Muscle of leg (tissue), 11 donors: ENCODE results near the gene UST. TPM values are rescaled to one million over a fixed set of nuclear protein-coding genes. Genes with fewer than 3 reads are reported as not detected.
"Not testable (repeated sequence)": the region's sequence is repeated elsewhere in the genome, so short reads cannot be mapped to it uniquely, and the experiment has no call there.

Experiments used
- DNase-seq: peaks from one replicate; pipeline ENCODE4 v3.0.0; 2013
- H3K27ac ChIP-seq: one replicate; pipeline ENCODE4 v1.5.1; 2013; ENCODE audit warnings: mild to moderate bottlenecking, low read length, control low read depth
- H3K27me3 ChIP-seq: one replicate; pipeline ENCODE4 v1.6.1; 2013; ENCODE audit warnings: low read length; ENCODE audit not compliant: control insufficient read depth, insufficient read depth
- H3K36me3 ChIP-seq: one replicate; pipeline ENCODE4 v1.6.1; 2013; ENCODE audit warnings: low read length; ENCODE audit not compliant: control insufficient read depth, insufficient read depth
- H3K4me1 ChIP-seq: one replicate; pipeline ENCODE4 v1.6.1; 2013; ENCODE audit warnings: low read length; ENCODE audit not compliant: control insufficient read depth, insufficient read depth
- H3K4me3 ChIP-seq: one replicate; pipeline ENCODE4 v1.5.1; 2013; ENCODE audit warnings: low read length, control low read depth
- H3K9me3 ChIP-seq: replicated peaks from 2 replicates; pipeline ENCODE4 v1.6.1; 2013; ENCODE audit warnings: low read depth, low read length; ENCODE audit not compliant: control insufficient read depth
- WGBS: methylation state at CpG from one replicate; pipeline ENCODE4 v1.1.5; 2013; ENCODE audit warnings: missing lambda C conversion rate; ENCODE audit not compliant: insufficient coverage; 5-methylcytosine and 5-hydroxymethylcytosine counted together
- polyA plus RNA-seq, 8 donors: library from polyadenylated mRNA; unstranded; fragments of 120-200 nt; gene quantifications; one replicate each; pipeline versions ENCODE4 v1.2.1 to v1.2.3, GENCODE V29; 2013; ENCODE audit warnings: inconsistent platforms in 1 of 8, low replicate concordance in 1 of 8; ENCODE audit not compliant: insufficient read length in 8 of 8, insufficient read depth in 1 of 8
- total RNA-seq: library from RNA; stranded (reverse); fragments of 120-200 nt; gene quantifications from one replicate; pipeline ENCODE4 v1.2.4, GENCODE V29; 2013

The UST gene
- total and polyA plus RNA-seq, 9 donors, result 5.0 to 15.6 (median 9.3) TPM

GRCh38 chr6:148857798-148858390, 111.1 kb downstream of the UST start:
- H3K9me3 ChIP-seq, result no peaks in the 10 kb centered on the region
- H3K4me3 ChIP-seq, result no peak overlapping the region
- no peak overlapping the region for H3K27ac ChIP-seq
- no peaks in the 10 kb centered on the region for H3K36me3 ChIP-seq
- H3K27me3 ChIP-seq, result no peaks in the 10 kb centered on the region
- no peaks in the 10 kb centered on the region for H3K4me1 ChIP-seq
- no CpG with 5 or more reads among the region's 3 CpGs for WGBS
- DNase-seq, result no peak

GRCh38 chr6:148864132-148864531, 117.3 kb downstream of the UST start:
- H3K27ac ChIP-seq, H3K4me3 ChIP-seq, H3K9me3 ChIP-seq, H3K36me3 ChIP-seq, H3K4me1 ChIP-seq, H3K27me3 ChIP-seq, DNase-seq: not testable (repeated sequence)
- WGBS, result 89% methylated on average over 12 of the region's 16 CpGs

- Histone ChIP-seq H3K4me1 (no peaks in the 10 kb centered on the region), H3K36me3 (no peaks in the 10 kb centered on the region), H3K27ac (no peak overlapping the region), H3K9me3 (no peaks in the 10 kb centered on the region), H3K27me3 (no peaks in the 10 kb centered on the region), H3K4me3 (no peak overlapping the region)
- 40% methylated on average over 3 of the region's 5 CpGs for WGBS
- no peak for DNase-seq
These were observed 118.1 kb downstream of the UST start for GRCh38 chr6:148864941-148865340.

GRCh38 chr6:148866657-148867268, 119.9 kb downstream of the UST start:
- H3K4me1 ChIP-seq, result no peaks in the 10 kb centered on the region
- H3K27me3 ChIP-seq, result no peaks in the 10 kb centered on the region
- H3K27ac ChIP-seq, result no peak overlapping the region
- no peak for DNase-seq
- H3K9me3 ChIP-seq, result no peaks in the 10 kb centered on the region
- H3K4me3 ChIP-seq, result no peak overlapping the region
- H3K36me3 ChIP-seq, result no peaks in the 10 kb centered on the region
- WGBS, result 67% methylated on average over 3 of the region's 5 CpGs

- H3K4me3 ChIP-seq, result no peak overlapping the region
- DNase-seq, result no peak
- no peaks in the 10 kb centered on the region for H3K27me3 ChIP-seq
- peak overlapping the region; percentile 42 for H3K27ac ChIP-seq
- no peaks in the 10 kb centered on the region for H3K9me3 ChIP-seq
- H3K4me1 ChIP-seq, result no peaks in the 10 kb centered on the region
- no peaks in the 10 kb centered on the region for H3K36me3 ChIP-seq
These were observed 121.0 kb downstream of the UST start for GRCh38 chr6:148867862-148868261.

- H3K27me3 ChIP-seq, result no peaks in the 10 kb centered on the region
- WGBS, result 58% methylated on average over 2 of the region's 5 CpGs
- no peak overlapping the region for H3K4me3 ChIP-seq
- DNase-seq, result no peak
- H3K9me3 ChIP-seq, result no peaks in the 10 kb centered on the region
- H3K36me3 ChIP-seq, result no peaks in the 10 kb centered on the region
- no peaks in the 10 kb centered on the region for H3K4me1 ChIP-seq
- no peak overlapping the region for H3K27ac ChIP-seq
These were observed 121.5 kb downstream of the UST start for GRCh38 chr6:148868314-148868713.

GRCh38 chr6:148868901-148869300, 122.1 kb downstream of the UST start:
- no peaks in the 10 kb centered on the region for H3K4me1 ChIP-seq
- H3K27me3 ChIP-seq, result no peaks in the 10 kb centered on the region
- WGBS, result no CpG with 5 or more reads among the region's 2 CpGs
- H3K36me3 ChIP-seq, result no peaks in the 10 kb centered on the region
- DNase-seq, result no peak
- H3K9me3 ChIP-seq, result no peaks in the 10 kb centered on the region
- H3K4me3 ChIP-seq, result no peak overlapping the region
- H3K27ac ChIP-seq, result no peak overlapping the region

GRCh38 chr6:148869585-148869984, 122.8 kb downstream of the UST start:
- Histone ChIP-seq H3K27ac (no peak overlapping the region), H3K4me1 (no peaks in the 10 kb centered on the region), H3K27me3 (no peaks in the 10 kb centered on the region), H3K36me3 (no peaks in the 10 kb centered on the region), H3K9me3 (no peaks in the 10 kb centered on the region), H3K4me3 (no peak overlapping the region)
- no CpG with 5 or more reads among the region's 7 CpGs for WGBS
- DNase-seq, result no peak

GRCh38 chr6:148873154-148873553, 126.3 kb downstream of the UST start:
- no peaks in the 10 kb centered on the region for H3K36me3 ChIP-seq
- DNase-seq, result no peak
- H3K4me3 ChIP-seq, result no peak overlapping the region
- H3K4me1 ChIP-seq, result no peaks in the 10 kb centered on the region
- H3K27me3 ChIP-seq, result no peaks in the 10 kb centered on the region
- H3K9me3 ChIP-seq, result no peaks in the 10 kb centered on the region
- H3K27ac ChIP-seq, result no peak overlapping the region
- 89% methylated on average over 3 of the region's 4 CpGs for WGBS

- H3K4me1 ChIP-seq, result no peaks in the 10 kb centered on the region
- H3K27ac ChIP-seq, result no peak overlapping the region
- no peak for DNase-seq
- H3K4me3 ChIP-seq, result no peak overlapping the region
- H3K9me3 ChIP-seq, result no peaks in the 10 kb centered on the region
- H3K27me3 ChIP-seq, result no peaks in the 10 kb centered on the region
- WGBS, result 100% methylated on average over 2 of the region's 5 CpGs
- no peaks in the 10 kb centered on the region for H3K36me3 ChIP-seq
These were observed 127.0 kb downstream of the UST start for GRCh38 chr6:148873868-148874267.
